Measurements from ENCODE around the gene MAP2K3.

Gene MAP2K3

GRCh38 chr17:21359483-21359840, 75.0 kb downstream of the MAP2K3 start:
- H3K27me3 Mint-ChIP-seq (ENCODE audit: low read depth): peaks cover 6% of the 10 kb centered on the region
- no peaks in the 10 kb centered on the region for H3K4me1 Mint-ChIP-seq
- no peak overlapping the region for H3K4me3 Mint-ChIP-seq
- H3K27ac Mint-ChIP-seq: no peak overlapping the region
- H3K9me3 Mint-ChIP-seq: no peaks in the 10 kb centered on the region
- no peak for TF ChIP-seq CTCF (IDR thresholded peaks at IDR 0.05; ENCODE audit: unreplicated experiment in 3 of 3)
- H3K36me3 Mint-ChIP-seq (ENCODE audit: low read depth): no peaks in the 10 kb centered on the region

- no peaks in the 10 kb centered on the region for H3K36me3 Mint-ChIP-seq (ENCODE audit: low read depth)
- H3K27me3 Mint-ChIP-seq (ENCODE audit: low read depth): peaks cover 6% of the 10 kb centered on the region
- no peaks in the 10 kb centered on the region for H3K4me1 Mint-ChIP-seq
- no peak overlapping the region for H3K27ac Mint-ChIP-seq
- H3K4me3 Mint-ChIP-seq: no peak overlapping the region
- no peak for TF ChIP-seq CTCF (IDR thresholded peaks at IDR 0.05; ENCODE audit: unreplicated experiment in 3 of 3)
- no peaks in the 10 kb centered on the region for H3K9me3 Mint-ChIP-seq
Observed at GRCh38 chr17:21360048-21360447, 75.5 kb downstream of the MAP2K3 start.

GRCh38 chr17:21361020-21361809, 76.7 kb downstream of the MAP2K3 start:
- Mint-ChIP-seq H3K27me3 (ENCODE audit: low read depth) (peaks cover 6% of the 10 kb centered on the region), H3K36me3 (ENCODE audit: low read depth) (no peaks in the 10 kb centered on the region), H3K4me1 (no peaks in the 10 kb centered on the region), H3K4me3 (no peak overlapping the region), H3K27ac (no peak overlapping the region), H3K9me3 (no peaks in the 10 kb centered on the region)
- TF ChIP-seq CTCF (IDR thresholded peaks at IDR 0.05; ENCODE audit: unreplicated experiment in 3 of 3): no peak

GRCh38 chr17:21362331-21362931, 77.9 kb downstream of the MAP2K3 start:
- Mint-ChIP-seq H3K4me1 (no peaks in the 10 kb centered on the region), H3K9me3 (no peaks in the 10 kb centered on the region), H3K27me3 (ENCODE audit: low read depth) (no peaks in the 10 kb centered on the region), H3K27ac (no peak overlapping the region), H3K4me3 (no peak overlapping the region), H3K36me3 (ENCODE audit: low read depth) (no peaks in the 10 kb centered on the region)
- TF ChIP-seq CTCF (IDR thresholded peaks at IDR 0.05; ENCODE audit: unreplicated experiment in 3 of 3): no peak

GRCh38 chr17:21363776-21364642, 79.5 kb downstream of the MAP2K3 start:
- TF ChIP-seq CTCF (IDR thresholded peaks at IDR 0.05; ENCODE audit: unreplicated experiment in 3 of 3): no peak
- H3K27me3 Mint-ChIP-seq (ENCODE audit: low read depth): peaks cover 7% of the 10 kb centered on the region
- no peaks in the 10 kb centered on the region for H3K4me1 Mint-ChIP-seq
- no peak overlapping the region for H3K27ac Mint-ChIP-seq
- no peaks in the 10 kb centered on the region for H3K9me3 Mint-ChIP-seq
- H3K36me3 Mint-ChIP-seq (ENCODE audit: low read depth): no peaks in the 10 kb centered on the region
- H3K4me3 Mint-ChIP-seq: no peak overlapping the region
